ENCODE results near the gene NAALADL2.

Gene NAALADL2

DNA sequence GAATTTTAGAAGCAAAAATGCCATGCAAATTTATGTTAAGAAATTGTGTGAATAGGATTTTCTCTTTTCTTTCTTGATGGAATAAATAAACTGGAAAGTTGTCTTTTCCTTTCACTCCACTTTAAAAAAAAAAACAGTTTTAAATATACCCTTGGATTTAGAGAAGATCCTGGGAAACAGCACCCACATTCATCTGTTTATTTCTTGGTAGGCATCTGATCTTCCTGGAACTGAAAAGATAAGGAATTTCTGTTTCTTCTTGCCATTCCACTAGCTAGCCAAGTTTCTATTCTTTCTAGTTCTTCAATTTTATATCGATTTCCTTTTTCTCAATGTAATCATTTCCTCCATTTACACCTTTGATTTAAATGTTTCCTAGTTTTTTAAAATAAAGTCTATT, 420.8 kb downstream of the NAALADL2 start:
- no peak overlapping the region for H3K9ac ChIP-seq (ENCODE audit: low read depth, low read length)
- no peaks in the 10 kb centered on the region for H3K4me1 ChIP-seq (ENCODE audit: insufficient read depth, low read length)
- H3K9me3 ChIP-seq (ENCODE audit: control insufficient read depth, insufficient read depth, low read length): no peaks in the 10 kb centered on the region
- H3K36me3 ChIP-seq (ENCODE audit: insufficient read depth, low read length): no peaks in the 10 kb centered on the region

DNA sequence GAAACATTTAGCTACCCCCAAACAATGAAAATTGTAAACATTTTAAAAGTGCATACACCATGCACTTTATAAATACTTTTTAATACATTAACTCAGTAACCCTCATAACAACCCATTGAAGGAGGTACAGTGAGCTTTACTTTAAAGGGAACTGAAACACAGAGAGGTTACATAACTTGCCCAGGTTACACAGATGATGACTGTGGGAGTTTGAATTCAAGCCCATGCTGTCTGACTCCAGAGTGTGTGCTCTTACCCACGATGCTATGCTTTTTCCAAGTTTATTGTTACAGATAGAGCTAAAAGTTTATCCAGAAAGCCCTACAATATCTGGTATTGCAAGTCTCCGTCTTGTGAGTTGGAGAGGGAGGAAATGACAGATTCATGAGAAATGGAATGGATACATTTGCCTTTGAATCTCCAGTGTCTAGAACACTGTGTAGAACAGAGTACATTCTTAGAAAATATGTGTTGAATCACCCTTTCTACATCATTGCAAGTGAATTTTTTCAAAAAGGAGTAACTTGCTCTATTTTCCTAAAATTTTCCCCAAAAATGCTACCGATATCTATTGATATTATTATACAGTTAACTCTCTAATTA, 428.3 kb downstream of the NAALADL2 start:
- no peaks in the 10 kb centered on the region for H3K36me3 ChIP-seq (ENCODE audit: insufficient read depth, low read length)
- no peaks in the 10 kb centered on the region for H3K9me3 ChIP-seq (ENCODE audit: control insufficient read depth, insufficient read depth, low read length)
- no peak overlapping the region for H3K9ac ChIP-seq (ENCODE audit: low read depth, low read length)
- no peaks in the 10 kb centered on the region for H3K4me1 ChIP-seq (ENCODE audit: insufficient read depth, low read length)

DNA sequence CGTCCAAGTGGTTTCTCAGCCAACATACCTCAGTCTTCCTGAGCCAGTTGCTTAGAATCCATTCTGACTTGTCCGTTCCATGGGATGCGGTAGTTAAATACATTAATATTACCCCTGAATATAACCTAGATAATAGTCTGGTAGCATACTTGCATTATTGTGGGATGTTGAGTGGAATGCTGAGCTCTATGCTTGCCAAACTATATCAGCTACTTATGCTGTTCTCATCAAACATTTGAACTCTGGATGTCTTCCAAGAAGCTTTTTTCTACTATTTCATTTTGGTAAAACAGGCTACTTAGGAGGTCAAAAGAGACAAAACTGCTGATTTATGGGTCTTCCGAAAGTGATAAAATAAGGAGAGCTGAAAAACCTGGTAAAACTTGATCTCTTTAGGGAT, 429.5 kb downstream of the NAALADL2 start:
- no peaks in the 10 kb centered on the region for H3K36me3 ChIP-seq (ENCODE audit: insufficient read depth, low read length)
- H3K9ac ChIP-seq (ENCODE audit: low read depth, low read length): no peak overlapping the region
- H3K9me3 ChIP-seq (ENCODE audit: control insufficient read depth, insufficient read depth, low read length): no peaks in the 10 kb centered on the region
- H3K4me1 ChIP-seq (ENCODE audit: insufficient read depth, low read length): no peaks in the 10 kb centered on the region

DNA sequence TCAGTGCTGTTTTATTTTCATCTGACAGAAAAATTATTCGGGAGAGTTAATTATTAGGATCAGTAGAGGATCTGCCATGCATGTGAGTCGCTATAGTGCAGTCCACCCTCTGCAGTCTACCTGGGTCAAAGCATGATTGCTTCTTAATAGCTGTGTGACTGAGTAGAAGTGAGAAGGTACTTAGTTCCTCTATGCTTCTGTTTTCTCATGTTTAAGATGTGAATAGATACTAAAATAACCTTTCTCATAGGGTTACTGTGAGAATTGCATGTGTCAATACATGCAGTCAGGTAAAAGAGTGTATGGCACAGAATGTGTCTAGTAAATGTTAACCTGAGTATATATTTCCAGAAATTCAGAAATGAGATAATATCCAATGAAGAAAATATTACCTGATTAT, 435.7 kb downstream of the NAALADL2 start:
- H3K9ac ChIP-seq (ENCODE audit: low read depth, low read length): no peak overlapping the region
- H3K9me3 ChIP-seq (ENCODE audit: control insufficient read depth, insufficient read depth, low read length): no peaks in the 10 kb centered on the region
- H3K4me1 ChIP-seq (ENCODE audit: insufficient read depth, low read length): no peaks in the 10 kb centered on the region
- no peaks in the 10 kb centered on the region for H3K36me3 ChIP-seq (ENCODE audit: insufficient read depth, low read length)

DNA sequence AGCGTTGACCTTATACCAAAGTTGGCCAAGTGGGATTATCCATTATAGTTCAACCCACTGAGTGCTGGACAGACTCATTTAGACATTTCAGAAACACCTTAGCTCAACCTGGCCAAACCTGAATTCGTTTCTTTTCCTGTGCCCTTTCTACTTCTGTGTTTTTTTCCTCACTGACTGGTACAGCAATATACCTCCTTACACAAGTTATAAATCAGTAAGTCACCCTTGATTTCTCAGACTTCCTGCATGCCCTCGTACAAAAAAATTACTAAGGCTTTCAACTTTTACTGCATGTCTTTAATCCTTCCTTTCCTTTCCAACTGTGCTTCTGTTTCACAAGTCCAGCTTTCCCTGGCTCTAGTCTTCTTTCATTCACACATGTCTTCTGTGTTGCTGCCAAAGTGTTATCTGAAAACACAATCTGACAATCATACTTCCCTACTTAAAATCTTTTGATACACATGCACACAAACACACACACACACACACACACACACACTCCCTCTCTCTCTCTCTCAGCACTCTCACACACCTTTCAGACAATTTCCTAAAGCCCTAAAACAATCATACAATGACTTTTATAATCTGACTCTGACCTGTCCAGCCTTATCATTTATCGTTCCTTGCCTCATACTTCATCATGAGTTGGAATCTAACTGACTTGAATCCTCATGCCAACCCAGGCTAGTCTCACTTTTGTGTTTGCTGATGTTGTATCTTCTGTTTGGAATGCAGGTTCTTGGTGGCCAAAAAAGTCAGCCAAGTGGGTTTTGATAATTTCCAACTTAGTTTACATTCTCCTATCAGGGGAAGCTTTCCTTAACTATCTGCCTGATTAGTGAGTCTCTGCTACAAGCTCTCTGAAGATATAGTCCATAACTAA, 436.4 kb downstream of the NAALADL2 start:
- Histone ChIP-seq H3K4me1 (ENCODE audit: insufficient read depth, low read length) (no peaks in the 10 kb centered on the region), H3K9me3 (ENCODE audit: control insufficient read depth, insufficient read depth, low read length) (no peaks in the 10 kb centered on the region), H3K9ac (ENCODE audit: low read depth, low read length) (no peak overlapping the region), H3K36me3 (ENCODE audit: insufficient read depth, low read length) (no peaks in the 10 kb centered on the region)

DNA sequence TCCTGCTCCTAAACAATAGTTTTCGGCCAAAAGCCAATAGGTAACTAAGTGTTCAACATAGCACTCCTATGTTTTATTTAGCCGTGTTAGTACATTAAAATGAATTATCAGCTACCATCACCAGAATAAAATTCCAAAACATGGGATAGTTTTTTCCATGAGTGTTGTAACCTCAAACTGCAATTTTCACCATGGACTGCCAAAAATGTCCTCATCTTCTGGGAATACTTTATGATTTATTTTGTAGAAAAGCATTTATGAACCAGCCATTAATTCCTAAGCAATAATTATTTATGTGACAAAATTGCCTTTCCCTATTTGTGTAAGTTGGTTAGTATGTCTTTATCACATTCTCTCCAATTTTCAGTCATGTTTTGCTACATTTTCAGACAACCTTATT, 438.1 kb downstream of the NAALADL2 start:
- Histone ChIP-seq H3K9me3 (ENCODE audit: control insufficient read depth, insufficient read depth, low read length) (no peaks in the 10 kb centered on the region), H3K36me3 (ENCODE audit: insufficient read depth, low read length) (no peaks in the 10 kb centered on the region), H3K9ac (ENCODE audit: low read depth, low read length) (no peak overlapping the region)

DNA sequence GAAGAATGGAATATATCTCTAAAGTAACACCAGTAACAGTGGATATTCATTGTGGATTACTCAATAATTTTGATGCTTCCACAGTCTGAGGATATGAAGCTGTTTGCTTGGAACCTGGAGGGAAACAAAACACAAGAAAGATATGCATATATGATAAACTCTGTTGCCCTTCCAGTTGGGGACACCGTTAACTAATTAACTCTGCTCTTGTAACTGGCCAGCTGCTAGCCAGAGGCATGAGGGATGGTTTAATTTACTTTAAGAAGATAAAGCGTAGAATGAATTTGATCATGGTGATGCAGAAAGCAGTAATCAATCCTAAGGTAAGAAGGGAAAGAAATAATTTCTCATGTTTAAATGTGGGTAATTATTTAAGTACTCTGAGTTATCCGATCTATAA, 442.6 kb downstream of the NAALADL2 start:
- Histone ChIP-seq H3K4me1 (ENCODE audit: insufficient read depth, low read length) (no peaks in the 10 kb centered on the region), H3K36me3 (ENCODE audit: insufficient read depth, low read length) (no peaks in the 10 kb centered on the region), H3K9me3 (ENCODE audit: control insufficient read depth, insufficient read depth, low read length) (no peaks in the 10 kb centered on the region), H3K9ac (ENCODE audit: low read depth, low read length) (no peak overlapping the region)

More for the DNA sequence above, 438.1 kb downstream of the NAALADL2 start:
- H3K4me1 ChIP-seq (ENCODE audit: insufficient read depth, low read length): no peaks in the 10 kb centered on the region

DNA sequence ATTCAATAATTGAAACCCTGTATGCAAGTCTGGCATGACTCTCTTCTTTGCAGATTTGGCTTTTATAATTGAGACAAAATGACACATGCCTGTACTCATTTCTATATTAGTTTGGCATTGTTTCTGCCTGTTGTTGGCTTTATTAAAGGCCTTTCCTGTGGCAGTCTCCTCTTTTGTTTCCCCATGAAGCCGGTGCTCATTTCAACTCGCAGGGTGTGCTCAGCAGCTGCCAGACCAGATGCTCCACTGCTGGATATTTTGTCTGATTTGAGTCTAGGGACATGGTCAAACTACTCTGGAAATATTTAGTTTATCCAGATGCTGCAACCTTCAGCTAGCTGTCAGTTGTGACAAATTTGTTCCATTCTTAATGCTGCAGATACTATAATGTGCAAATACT, 445.3 kb downstream of the NAALADL2 start:
- no peak overlapping the region for H3K9ac ChIP-seq (ENCODE audit: low read depth, low read length)
- no peaks in the 10 kb centered on the region for H3K9me3 ChIP-seq (ENCODE audit: control insufficient read depth, insufficient read depth, low read length)
- no peaks in the 10 kb centered on the region for H3K36me3 ChIP-seq (ENCODE audit: insufficient read depth, low read length)
- H3K4me1 ChIP-seq (ENCODE audit: insufficient read depth, low read length): no peaks in the 10 kb centered on the region

DNA sequence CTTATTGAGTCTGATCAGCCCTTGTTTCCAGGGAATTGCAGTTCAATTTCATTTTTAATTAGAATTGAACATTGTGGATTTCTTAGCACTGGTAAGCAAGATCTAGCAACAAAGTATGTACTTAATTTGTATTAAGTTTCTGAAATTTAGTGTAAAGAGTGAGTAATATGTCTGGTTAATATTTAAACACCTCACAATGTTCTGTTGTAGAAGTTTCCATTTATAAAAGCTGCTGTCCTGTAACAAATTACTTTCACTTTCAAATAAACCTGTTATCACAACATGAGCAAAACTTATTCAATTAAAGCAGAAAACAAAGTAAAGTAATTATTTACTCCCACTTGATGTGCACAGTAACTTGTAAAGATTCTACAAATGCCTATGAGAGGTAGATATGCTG, 448.5 kb downstream of the NAALADL2 start:
- Histone ChIP-seq H3K9me3 (ENCODE audit: control insufficient read depth, insufficient read depth, low read length) (no peaks in the 10 kb centered on the region), H3K36me3 (ENCODE audit: insufficient read depth, low read length) (no peaks in the 10 kb centered on the region), H3K4me1 (ENCODE audit: insufficient read depth, low read length) (no peaks in the 10 kb centered on the region), H3K9ac (ENCODE audit: low read depth, low read length) (no peak overlapping the region)

DNA sequence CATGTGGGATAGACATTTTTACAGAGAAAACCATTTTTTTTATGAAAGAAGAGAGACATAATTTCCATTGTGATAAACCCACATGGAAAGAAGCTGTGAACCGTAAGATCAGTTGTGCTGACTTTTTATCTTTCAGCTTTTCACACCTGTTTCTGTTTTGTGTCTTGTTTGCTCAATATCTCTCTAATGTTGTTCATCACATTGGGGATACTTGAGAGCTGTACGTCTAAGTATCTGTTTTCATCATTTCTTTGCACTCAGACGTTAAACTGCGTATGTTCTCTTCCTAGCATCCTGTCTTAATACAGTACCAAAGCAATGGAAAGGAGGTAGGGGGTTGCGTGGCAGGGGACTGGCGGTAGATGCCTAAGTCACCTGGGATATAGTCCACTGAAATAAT, 449.0 kb downstream of the NAALADL2 start:
- no peaks in the 10 kb centered on the region for H3K4me1 ChIP-seq (ENCODE audit: insufficient read depth, low read length)
- H3K36me3 ChIP-seq (ENCODE audit: insufficient read depth, low read length): no peaks in the 10 kb centered on the region
- H3K9ac ChIP-seq (ENCODE audit: low read depth, low read length): no peak overlapping the region
- no peaks in the 10 kb centered on the region for H3K9me3 ChIP-seq (ENCODE audit: control insufficient read depth, insufficient read depth, low read length)

DNA sequence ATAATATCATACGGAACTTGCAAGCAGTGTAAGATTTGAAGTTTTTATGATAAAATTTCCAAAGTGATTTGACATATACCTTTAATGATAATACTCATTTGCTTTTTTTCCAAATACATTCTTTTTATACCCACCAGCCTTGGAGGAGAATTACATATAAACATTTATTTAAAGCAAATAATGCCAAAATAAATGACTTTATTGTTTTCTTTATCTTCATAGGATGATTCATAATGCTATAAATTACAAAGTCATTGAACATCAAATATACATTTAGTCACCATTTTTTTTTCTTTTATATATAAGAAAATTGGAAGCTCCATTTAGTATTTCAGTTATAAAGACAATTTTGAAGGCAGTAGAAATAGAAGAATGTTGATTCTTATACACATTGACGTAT, 450.9 kb downstream of the NAALADL2 start:
- H3K9me3 ChIP-seq (ENCODE audit: control insufficient read depth, insufficient read depth, low read length): no peaks in the 10 kb centered on the region
- no peaks in the 10 kb centered on the region for H3K4me1 ChIP-seq (ENCODE audit: insufficient read depth, low read length)
- H3K36me3 ChIP-seq (ENCODE audit: insufficient read depth, low read length): no peaks in the 10 kb centered on the region
- no peak overlapping the region for H3K9ac ChIP-seq (ENCODE audit: low read depth, low read length)

DNA sequence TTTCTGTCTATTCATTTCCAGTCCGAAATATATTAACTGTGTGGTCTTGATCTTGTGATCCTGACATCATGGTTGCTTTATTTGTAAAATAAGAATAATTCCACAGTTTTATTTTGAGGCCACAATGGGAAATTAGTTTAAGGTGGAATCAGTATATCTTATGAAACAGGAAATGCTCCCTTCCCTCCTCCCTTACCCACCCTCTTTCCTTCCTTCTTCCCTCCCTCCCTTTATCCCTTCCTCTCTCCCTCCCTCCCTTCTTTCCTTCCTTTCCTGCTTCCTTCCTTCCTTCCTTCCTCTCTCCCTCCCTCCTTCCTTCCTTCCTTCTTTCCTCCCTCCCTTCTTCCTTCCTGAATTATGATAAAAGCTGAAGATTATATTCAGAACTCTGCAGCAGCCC, 452.3 kb downstream of the NAALADL2 start:
- no peak overlapping the region for H3K9ac ChIP-seq (ENCODE audit: low read depth, low read length)
- H3K4me1 ChIP-seq (ENCODE audit: insufficient read depth, low read length): no peaks in the 10 kb centered on the region
- no peaks in the 10 kb centered on the region for H3K36me3 ChIP-seq (ENCODE audit: insufficient read depth, low read length)
- no peaks in the 10 kb centered on the region for H3K9me3 ChIP-seq (ENCODE audit: control insufficient read depth, insufficient read depth, low read length)

DNA sequence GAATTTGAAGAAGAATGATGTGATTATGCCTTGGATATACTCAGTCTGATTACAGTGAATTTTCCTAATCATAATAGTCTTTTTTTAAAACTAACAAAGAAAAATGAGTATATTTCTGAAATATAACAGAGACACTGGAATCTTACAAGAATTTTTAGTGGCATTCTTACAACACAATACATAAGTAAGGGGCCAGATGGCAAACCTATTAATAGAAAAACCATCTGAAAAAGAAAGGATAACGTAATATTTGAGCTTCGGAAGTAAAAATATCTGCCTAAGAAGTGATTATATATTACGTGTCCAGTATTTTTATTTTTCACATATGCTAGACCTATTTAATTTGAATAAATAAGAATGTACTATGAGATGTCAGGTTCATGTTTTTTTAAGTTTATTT, 452.8 kb downstream of the NAALADL2 start:
- no peaks in the 10 kb centered on the region for H3K36me3 ChIP-seq (ENCODE audit: insufficient read depth, low read length)
- H3K9me3 ChIP-seq (ENCODE audit: control insufficient read depth, insufficient read depth, low read length): no peaks in the 10 kb centered on the region
- no peaks in the 10 kb centered on the region for H3K4me1 ChIP-seq (ENCODE audit: insufficient read depth, low read length)
- no peak overlapping the region for H3K9ac ChIP-seq (ENCODE audit: low read depth, low read length)

DNA sequence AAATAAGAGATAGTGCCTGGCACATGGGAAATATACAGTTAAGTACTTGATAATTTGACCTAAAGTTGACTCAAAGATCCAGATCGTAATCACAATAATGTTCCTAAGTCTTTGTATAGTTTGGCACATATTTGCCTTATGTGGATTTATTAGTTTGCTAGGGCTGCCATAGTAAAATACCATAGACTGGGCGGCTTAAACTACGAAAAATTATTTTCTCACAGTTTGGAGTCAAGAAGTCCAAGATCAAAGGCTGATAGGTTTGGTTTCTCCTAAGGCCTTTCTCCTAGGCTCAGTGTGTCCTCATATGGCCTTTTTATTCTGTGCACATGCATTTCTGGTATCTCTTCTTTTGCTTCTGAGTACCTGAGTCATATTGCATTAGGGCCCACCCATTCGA, 453.7 kb downstream of the NAALADL2 start:
- Histone ChIP-seq H3K9ac (ENCODE audit: low read depth, low read length) (no peak overlapping the region), H3K36me3 (ENCODE audit: insufficient read depth, low read length) (no peaks in the 10 kb centered on the region), H3K4me1 (ENCODE audit: insufficient read depth, low read length) (no peaks in the 10 kb centered on the region), H3K9me3 (ENCODE audit: control insufficient read depth, insufficient read depth, low read length) (no peaks in the 10 kb centered on the region)

DNA sequence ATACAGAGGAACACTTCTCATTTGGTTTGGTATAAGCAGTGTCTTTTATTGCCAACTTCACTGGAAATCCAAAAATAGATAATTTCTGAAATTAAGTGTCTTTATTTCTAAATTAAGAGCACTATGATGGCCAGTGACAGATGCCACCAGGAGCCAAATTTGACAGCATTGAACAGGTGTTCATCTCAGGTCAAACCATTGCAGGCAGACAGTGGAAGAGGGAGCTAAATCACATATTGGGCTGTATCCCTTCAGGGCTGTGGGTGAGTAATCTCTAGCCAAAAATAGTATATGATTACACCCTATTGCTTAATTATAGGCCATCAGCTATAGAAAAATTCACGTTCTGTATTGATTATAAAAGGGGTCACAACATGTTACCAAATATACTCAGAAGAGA, 457.7 kb downstream of the NAALADL2 start:
- no peaks in the 10 kb centered on the region for H3K9me3 ChIP-seq (ENCODE audit: control insufficient read depth, insufficient read depth, low read length)
- H3K36me3 ChIP-seq (ENCODE audit: insufficient read depth, low read length): no peaks in the 10 kb centered on the region
- no peaks in the 10 kb centered on the region for H3K4me1 ChIP-seq (ENCODE audit: insufficient read depth, low read length)
- no peak overlapping the region for H3K9ac ChIP-seq (ENCODE audit: low read depth, low read length)
